Neural cell (in vitro differentiated cells): ENCODE measurements around the gene RNGTT. TPM values are rescaled to one million over a fixed set of nuclear protein-coding genes. Genes with fewer than 3 reads are reported as not detected.

Source experiments
- H2AFZ ChIP-seq: fragments of 200-600, 300-800 bp; sonication (generic), shearing (Covaris generic); 2 replicates; pipeline ENCODE4 v1.6.0; 2014; ENCODE audit warnings: low read depth, mild to moderate bottlenecking, antibody characterized with exemption, low read length, moderate library complexity
- H3F3A ChIP-seq: fragments of 200-600 bp; shearing (Covaris generic); 2 replicates; pipeline ENCODE4 v1.6.1; 2016; ENCODE audit warnings: mild to moderate bottlenecking, moderate library complexity, mixed read lengths, antibody characterized with exemption, low read length; ENCODE audit not compliant: insufficient read depth, poor library complexity, severe bottlenecking
- H3K27ac ChIP-seq: fragments of 200-600, 300-800 bp; sonication (generic), shearing (Covaris generic); 2 replicates; pipeline ENCODE4 v1.5.1; 2014; ENCODE audit warnings: mild to moderate bottlenecking, low read length, moderate library complexity
- H3K27me3 ChIP-seq: fragments of 300-800, 200-600 bp; sonication (generic), shearing (Covaris generic); 2 replicates; pipeline ENCODE4 v1.6.0; 2014; ENCODE audit warnings: mild to moderate bottlenecking, low read depth, low read length, moderate library complexity; ENCODE audit not compliant: insufficient read depth
- H3K36me3 ChIP-seq: fragments of 300-800, 200-600 bp; sonication (generic), shearing (Covaris generic); 2 replicates; pipeline ENCODE4 v1.5.1; 2014; ENCODE audit warnings: mild to moderate bottlenecking, antibody characterized with exemption, low read length, moderate library complexity; ENCODE audit not compliant: insufficient read depth
- H3K4me2 ChIP-seq: fragments of 300-800, 200-600 bp; sonication (generic), shearing (Covaris generic); 2 replicates; pipeline ENCODE4 v1.6.0; 2014; ENCODE audit warnings: mild to moderate bottlenecking, low read length
- H3K4me3 ChIP-seq: fragments of 300-800, 200-600 bp; sonication (generic), shearing (Covaris generic); 2 replicates; pipeline ENCODE4 v1.5.1; 2014; ENCODE audit warnings: mild to moderate bottlenecking, low read length, moderate library complexity
- H3K79me2 ChIP-seq: fragments of 200-600 bp; shearing (Covaris generic); replicated peaks from 2 replicates; pipeline ENCODE4 v1.6.0; 2014; ENCODE audit warnings: mild to moderate bottlenecking, low read length, moderate library complexity; ENCODE audit not compliant: insufficient read depth
- H3K9ac ChIP-seq: fragments of 300-800, 200-600 bp; sonication (generic), shearing (Covaris generic); 2 replicates; pipeline ENCODE4 v1.6.1; 2016; ENCODE audit warnings: mild to moderate bottlenecking, low read length, mixed read lengths
- H3K9me2 ChIP-seq: fragments of 200-600 bp; shearing (Covaris generic); 2 replicates; pipeline ENCODE4 v1.6.1; 2016; ENCODE audit warnings: mild to moderate bottlenecking, low read length, mixed read lengths; ENCODE audit not compliant: insufficient read depth
- H3K9me3 ChIP-seq: fragments of 200-600, 300-800 bp; sonication (generic), shearing (Covaris generic); 2 replicates; pipeline ENCODE4 v1.6.1; 2016; ENCODE audit warnings: mild to moderate bottlenecking, mixed run types, low read length, moderate library complexity, mixed read lengths
- H4K20me1 ChIP-seq: fragments of 200-600 bp; shearing (Covaris generic); 2 replicates; pipeline ENCODE4 v1.6.1; 2016; ENCODE audit warnings: mild to moderate bottlenecking, mixed run types; ENCODE audit not compliant: insufficient read depth
- CTCF ChIP-seq: fragments of 450-650 bp; IDR thresholded peaks from 2 replicates; pipeline ENCODE4 v1.5.1; 2014; ENCODE audit warnings: antibody characterized with exemption, mild to moderate bottlenecking, moderate library complexity; ENCODE audit not compliant: poor library complexity, severe bottlenecking
- EP300 ChIP-seq: fragments of 450-650 bp; conservative IDR thresholded peaks from 2 replicates; pipeline ENCODE4 v1.6.1; 2014; ENCODE audit warnings: antibody characterized with exemption, mild to moderate bottlenecking, moderate library complexity; ENCODE audit not compliant: poor library complexity, severe bottlenecking
- EZH2 ChIP-seq: fragments of 200-600, 300-800 bp; shearing (Covaris generic), sonication (generic); IDR thresholded peaks from 2 replicates; pipeline ENCODE4 v1.6.1; 2014; ENCODE audit warnings: antibody characterized with exemption, low read length, borderline replicate concordance, mild to moderate bottlenecking; ENCODE audit not compliant: insufficient read depth, poor library complexity, severe bottlenecking
- MXI1 ChIP-seq: fragments of 450-650 bp; conservative IDR thresholded peaks from 2 replicates; pipeline ENCODE4 v1.6.1; 2014; ENCODE audit warnings: antibody characterized with exemption, mild to moderate bottlenecking; ENCODE audit not compliant: poor library complexity, severe bottlenecking
- POLR2AphosphoS5 ChIP-seq: IDR thresholded peaks from 2 replicates; pipeline ENCODE4 v1.6.1; 2012
- RAD21 ChIP-seq: fragments of 450-650 bp; conservative IDR thresholded peaks from 2 replicates; pipeline ENCODE4 v1.6.1; 2014; ENCODE audit warnings: antibody characterized with exemption, mild to moderate bottlenecking, moderate library complexity
- SMC3 ChIP-seq: fragments of 450-650 bp; conservative IDR thresholded peaks from 2 replicates; pipeline ENCODE4 v1.6.1; 2014; ENCODE audit warnings: antibody characterized with exemption, mild to moderate bottlenecking, moderate library complexity; ENCODE audit not compliant: poor library complexity
- TAF1 ChIP-seq: IDR thresholded peaks from 2 replicates; pipeline ENCODE4 v1.6.1; 2012; ENCODE audit warnings: low read depth
- polyA plus RNA-seq: library from polyadenylated mRNA; depleted of rRNA; stranded (reverse); fragments of >200 nt; gene quantifications from 2 replicates; pipeline ENCODE4 v1.2.3, GENCODE V29; 2014
- TF ChIP-seq, protein P1 (sequence below): IDR thresholded peaks from 2 replicates; pipeline ENCODE4 v1.6.1; 2012; ENCODE audit warnings: borderline replicate concordance

Gene RNGTT
- polyA plus RNA-seq, 1 donor from 2014 or later: 28.3 TPM

DNA sequence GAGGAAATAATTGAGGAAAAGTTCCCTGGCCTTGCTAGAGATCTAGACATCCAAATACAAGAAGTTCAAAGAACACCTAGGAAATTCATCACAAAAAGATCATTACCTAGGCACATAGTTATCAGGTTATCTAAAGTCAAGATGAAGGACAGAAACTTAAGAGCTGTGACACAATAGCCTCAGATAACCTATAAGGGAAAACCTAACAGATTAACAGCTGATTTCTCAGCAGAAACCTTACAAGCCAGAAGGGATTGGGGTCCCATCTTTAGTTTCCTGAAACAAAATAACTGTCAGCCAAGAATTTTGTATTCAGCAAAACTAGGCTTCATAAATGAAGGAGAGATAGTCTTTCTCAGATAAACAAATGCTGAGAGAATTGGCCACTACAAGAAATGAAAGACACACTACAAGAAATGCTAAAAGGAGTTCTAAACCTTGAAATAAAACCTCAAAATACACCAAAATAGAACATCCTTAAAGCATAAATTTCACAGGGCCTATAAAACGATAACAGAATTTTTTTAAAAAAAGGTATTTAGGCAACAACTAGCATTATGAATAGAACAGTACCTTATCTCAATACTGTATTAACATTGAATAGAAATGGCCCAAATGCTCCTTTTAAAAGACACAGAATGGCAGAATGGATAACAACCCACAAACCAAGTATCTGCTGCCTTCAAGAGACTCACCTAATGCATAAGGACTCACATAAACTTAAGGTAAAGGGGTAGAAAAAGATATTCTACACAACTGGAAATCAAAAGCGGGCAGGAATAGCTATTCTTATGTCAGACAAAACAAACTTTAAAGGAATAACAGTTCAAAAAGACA, 9.7 kb downstream of the RNGTT start:
- no peak overlapping the region for H2AFZ ChIP-seq
- no peaks in the 10 kb centered on the region for H3K36me3 ChIP-seq
- no peak overlapping the region for H3K9ac ChIP-seq
- H3K27ac ChIP-seq: no peak overlapping the region
- H3F3A ChIP-seq: no peaks in the 10 kb centered on the region
- no peak overlapping the region for H3K4me3 ChIP-seq
- no peaks in the 10 kb centered on the region for H3K9me2 ChIP-seq
- H3K4me2 ChIP-seq: no peak overlapping the region
- no peaks in the 10 kb centered on the region for H3K9me3 ChIP-seq
- no peaks in the 10 kb centered on the region for H4K20me1 ChIP-seq
- H3K27me3 ChIP-seq: no peaks in the 10 kb centered on the region
- no peak for TF ChIP-seq SMC3
- no peak for TF ChIP-seq CTCF
- TF ChIP-seq, protein P1, sequence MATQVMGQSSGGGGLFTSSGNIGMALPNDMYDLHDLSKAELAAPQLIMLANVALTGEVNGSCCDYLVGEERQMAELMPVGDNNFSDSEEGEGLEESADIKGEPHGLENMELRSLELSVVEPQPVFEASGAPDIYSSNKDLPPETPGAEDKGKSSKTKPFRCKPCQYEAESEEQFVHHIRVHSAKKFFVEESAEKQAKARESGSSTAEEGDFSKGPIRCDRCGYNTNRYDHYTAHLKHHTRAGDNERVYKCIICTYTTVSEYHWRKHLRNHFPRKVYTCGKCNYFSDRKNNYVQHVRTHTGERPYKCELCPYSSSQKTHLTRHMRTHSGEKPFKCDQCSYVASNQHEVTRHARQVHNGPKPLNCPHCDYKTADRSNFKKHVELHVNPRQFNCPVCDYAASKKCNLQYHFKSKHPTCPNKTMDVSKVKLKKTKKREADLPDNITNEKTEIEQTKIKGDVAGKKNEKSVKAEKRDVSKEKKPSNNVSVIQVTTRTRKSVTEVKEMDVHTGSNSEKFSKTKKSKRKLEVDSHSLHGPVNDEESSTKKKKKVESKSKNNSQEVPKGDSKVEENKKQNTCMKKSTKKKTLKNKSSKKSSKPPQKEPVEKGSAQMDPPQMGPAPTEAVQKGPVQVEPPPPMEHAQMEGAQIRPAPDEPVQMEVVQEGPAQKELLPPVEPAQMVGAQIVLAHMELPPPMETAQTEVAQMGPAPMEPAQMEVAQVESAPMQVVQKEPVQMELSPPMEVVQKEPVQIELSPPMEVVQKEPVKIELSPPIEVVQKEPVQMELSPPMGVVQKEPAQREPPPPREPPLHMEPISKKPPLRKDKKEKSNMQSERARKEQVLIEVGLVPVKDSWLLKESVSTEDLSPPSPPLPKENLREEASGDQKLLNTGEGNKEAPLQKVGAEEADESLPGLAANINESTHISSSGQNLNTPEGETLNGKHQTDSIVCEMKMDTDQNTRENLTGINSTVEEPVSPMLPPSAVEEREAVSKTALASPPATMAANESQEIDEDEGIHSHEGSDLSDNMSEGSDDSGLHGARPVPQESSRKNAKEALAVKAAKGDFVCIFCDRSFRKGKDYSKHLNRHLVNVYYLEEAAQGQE: no peak
- peaks cover 42% of the 10 kb centered on the region for H3K79me2 ChIP-seq

- TF ChIP-seq SMC3: no peak
- TF ChIP-seq MXI1: no peak
- TF ChIP-seq RAD21: no peak
- TF ChIP-seq TAF1: no peak
- TF ChIP-seq, protein P1: no peak
- no peak for TF ChIP-seq EP300
- no peak for TF ChIP-seq POLR2AphosphoS5
- TF ChIP-seq EZH2: no peak
- TF ChIP-seq CTCF: no peak
- Histone ChIP-seq H3K9me3 (no peaks in the 10 kb centered on the region), H2AFZ (no peak overlapping the region), H3K27ac (no peak overlapping the region), H3K4me3 (no peak overlapping the region), H3K27me3 (no peaks in the 10 kb centered on the region), H3K9me2 (no peaks in the 10 kb centered on the region), H3F3A (no peaks in the 10 kb centered on the region), H3K9ac (no peak overlapping the region), H4K20me1 (no peaks in the 10 kb centered on the region), H3K4me2 (no peak overlapping the region), H3K36me3 (no peaks in the 10 kb centered on the region), H3K79me2 (peaks cover 36% of the 10 kb centered on the region)
Measured at GRCh38 chr6:88952065-88952704, 11.2 kb downstream of the RNGTT start.
